Mucosa of rectum (tissue), 2 donors: Measurements from ENCODE around the gene SFXN5.

Experiments
- H3K27ac ChIP-seq, 2 donors: one replicate each; pipeline ENCODE4 v1.7.0; 2013; ENCODE audit warnings: inconsistent platforms in 2 of 2, low read depth in 2 of 2, low read length in 2 of 2
- H3K27me3 ChIP-seq, 2 donors: one replicate each; pipeline ENCODE4 v1.7.0; 2013; ENCODE audit warnings: low read length in 2 of 2; ENCODE audit not compliant: control insufficient read depth in 2 of 2, insufficient read depth in 2 of 2
- H3K36me3 ChIP-seq, 2 donors: one replicate each; pipeline ENCODE4 v1.7.0; 2013; ENCODE audit warnings: low read length in 2 of 2; ENCODE audit not compliant: control insufficient read depth in 2 of 2, insufficient read depth in 2 of 2
- H3K4me1 ChIP-seq, 2 donors: one replicate each; pipeline ENCODE4 v1.7.0; 2013; ENCODE audit warnings: low read length in 2 of 2, mild to moderate bottlenecking in 1 of 2; ENCODE audit not compliant: control insufficient read depth in 2 of 2, insufficient read depth in 2 of 2
- H3K4me3 ChIP-seq, 2 donors: one replicate each; pipeline ENCODE4 v1.7.0; 2013; ENCODE audit warnings: low read length in 2 of 2
- H3K9ac ChIP-seq, 2 donors: one replicate each; pipeline ENCODE4 v1.7.0; 2013; ENCODE audit warnings: low read length in 2 of 2, low read depth in 1 of 2, mild to moderate bottlenecking in 1 of 2
- H3K9me3 ChIP-seq, 2 donors: one replicate each; pipeline ENCODE4 v1.7.0; 2013; ENCODE audit warnings: low read length in 2 of 2; ENCODE audit not compliant: control insufficient read depth in 2 of 2
- donor health status: healthy.
- donor health status: Normal muscosa, but diverticular disease.

The SFXN5 gene

DNA sequence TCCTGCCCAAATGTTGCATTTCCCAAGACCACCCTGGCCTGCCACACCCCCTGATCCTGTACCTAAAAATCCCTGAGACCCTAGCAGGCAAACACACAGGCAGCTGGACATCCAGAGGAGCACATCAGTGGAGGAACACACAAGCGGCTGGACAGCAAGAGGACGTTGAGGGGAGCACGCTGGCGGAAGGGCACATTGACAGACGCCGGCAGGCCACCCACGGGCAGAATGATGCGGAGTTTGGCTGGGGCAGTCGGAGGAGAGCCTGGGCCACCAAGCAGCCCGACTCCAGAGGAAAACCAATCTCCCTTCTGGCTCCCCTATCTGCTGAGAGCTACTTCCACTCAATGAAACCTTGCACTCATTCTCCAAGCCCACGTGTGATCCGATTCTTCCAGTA is 106.5 kb downstream of the SFXN5 start:
- no peak overlapping the region for H3K4me3 ChIP-seq
- no peaks in the 10 kb centered on the region for H3K27me3 ChIP-seq
- no peak overlapping the region for H3K9ac ChIP-seq
- no peak overlapping the region for H3K27ac ChIP-seq
- no peaks in the 10 kb centered on the region for H3K9me3 ChIP-seq
- H3K4me1 ChIP-seq = no peaks in the 10 kb centered on the region
- H3K36me3 ChIP-seq = no peaks in the 10 kb centered on the region

DNA sequence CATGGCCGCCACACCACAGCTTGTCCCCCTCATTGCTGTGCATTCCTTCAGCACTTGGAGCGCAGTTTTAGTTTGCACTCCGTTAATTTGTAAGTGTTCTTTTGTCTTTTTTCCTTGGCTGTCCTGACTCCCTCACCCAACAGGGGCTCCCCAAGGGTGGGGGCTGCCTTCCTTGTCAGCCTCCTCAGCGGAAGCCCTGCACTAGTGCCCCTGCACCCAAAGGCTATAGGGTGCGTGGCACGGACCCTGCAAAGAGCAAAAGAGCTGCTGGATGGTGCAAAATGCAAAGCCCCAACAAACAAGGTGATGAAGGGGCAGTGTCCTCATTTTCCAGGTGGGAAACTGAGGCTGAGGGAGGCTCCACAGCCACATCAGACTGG is 107.4 kb downstream of the SFXN5 start:
- Histone ChIP-seq H3K27ac (no peak overlapping the region), H3K4me1 (no peaks in the 10 kb centered on the region), H3K36me3 (no peaks in the 10 kb centered on the region), H3K4me3 (no peak overlapping the region), H3K9me3 (no peaks in the 10 kb centered on the region), H3K9ac (no peak overlapping the region), H3K27me3 (no peaks in the 10 kb centered on the region)

DNA sequence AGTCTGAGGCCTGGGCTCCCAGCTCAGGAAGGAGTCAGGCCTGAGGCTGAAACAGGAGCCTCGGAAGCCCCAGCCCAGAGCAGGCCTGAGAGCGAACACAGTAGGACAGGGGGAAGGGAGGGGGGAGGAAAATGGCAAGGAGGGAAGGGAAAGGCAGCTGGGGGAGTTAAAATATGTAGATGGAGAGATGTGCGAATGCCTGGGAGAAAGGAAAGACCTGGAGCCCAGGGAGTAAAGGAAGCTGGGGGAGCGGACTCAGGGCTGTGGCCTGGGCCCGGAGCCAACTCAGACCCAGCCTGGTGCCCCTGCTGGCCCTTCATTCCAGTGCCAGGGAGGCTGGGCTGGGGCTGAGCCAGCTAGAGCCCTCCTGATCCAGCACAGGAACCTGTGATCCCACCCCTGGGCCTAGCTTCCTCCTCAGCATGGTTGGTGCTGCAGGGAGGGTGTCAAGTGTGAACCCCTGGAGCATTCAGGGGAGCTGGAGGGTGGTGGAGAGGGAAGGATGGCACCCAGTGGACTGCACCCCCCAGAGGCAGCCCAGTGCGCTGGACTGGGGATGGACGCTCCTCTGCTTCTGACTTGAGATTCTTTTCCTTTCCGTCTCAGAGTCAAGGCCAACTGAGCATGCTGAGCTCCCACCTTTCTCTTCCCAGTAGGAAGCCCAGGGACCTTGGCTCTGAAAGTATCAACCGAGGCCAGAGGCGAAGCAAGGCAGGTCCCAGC is 107.9 kb downstream of the SFXN5 start:
- Histone ChIP-seq H3K27ac (no peak overlapping the region), H3K9ac (no peak overlapping the region), H3K4me3 (no peak overlapping the region), H3K27me3 (no peaks in the 10 kb centered on the region), H3K9me3 (no peaks in the 10 kb centered on the region), H3K36me3 (no peaks in the 10 kb centered on the region), H3K4me1 (no peaks in the 10 kb centered on the region)

DNA sequence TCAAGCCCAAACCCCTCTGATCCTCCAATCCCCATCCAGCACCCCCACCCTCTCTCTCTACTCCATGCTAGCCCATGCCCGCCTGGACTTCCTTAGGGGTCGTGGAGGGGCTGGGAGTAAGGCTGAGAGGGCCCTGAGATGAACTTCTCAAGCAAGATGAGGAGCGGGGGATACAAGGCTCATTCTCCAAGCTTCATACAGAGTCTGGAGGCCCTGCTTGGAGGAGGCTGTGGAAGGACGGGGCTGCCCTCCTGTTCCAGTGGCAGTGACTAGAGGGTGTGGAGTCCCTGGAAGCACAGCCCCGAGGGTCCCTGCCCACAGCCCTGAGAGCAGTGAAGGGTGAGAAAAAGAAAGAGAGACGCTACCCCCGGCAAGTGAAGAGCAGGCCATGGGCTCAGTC is 108.6 kb downstream of the SFXN5 start:
- H3K27ac ChIP-seq = no peak overlapping the region
- H3K4me3 ChIP-seq = no peak overlapping the region
- H3K27me3 ChIP-seq = no peaks in the 10 kb centered on the region
- no peaks in the 10 kb centered on the region for H3K4me1 ChIP-seq
- no peak overlapping the region for H3K9ac ChIP-seq
- no peaks in the 10 kb centered on the region for H3K9me3 ChIP-seq
- no peaks in the 10 kb centered on the region for H3K36me3 ChIP-seq

DNA sequence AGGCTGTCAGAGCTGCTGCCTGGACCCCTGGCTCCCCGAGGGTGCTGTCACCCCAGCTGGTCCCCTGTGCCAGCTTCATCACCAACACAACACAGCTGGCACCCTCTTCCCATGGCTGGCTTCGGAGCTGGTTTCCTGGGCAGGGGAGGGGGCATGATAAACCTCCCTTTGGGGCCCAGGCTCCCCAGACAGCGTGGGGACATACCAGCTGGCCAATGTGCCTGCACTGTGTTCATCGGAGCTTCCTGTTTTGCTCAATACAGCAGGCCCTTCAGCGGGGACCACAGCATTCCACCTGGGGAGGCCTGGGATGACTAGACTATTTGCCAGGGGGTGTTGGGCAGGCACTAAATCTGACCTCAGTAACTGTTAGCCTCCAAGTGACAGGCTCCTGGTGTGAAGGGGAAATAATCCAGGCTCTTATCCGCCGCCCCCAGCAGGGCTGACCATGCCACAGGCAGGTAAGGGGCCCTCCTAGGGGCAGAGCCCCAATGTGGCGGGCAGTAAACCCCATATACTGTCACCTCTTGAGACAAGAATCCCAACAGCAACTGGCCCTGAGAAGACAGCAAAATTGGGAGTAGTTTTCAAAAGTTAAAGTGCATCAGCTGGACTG is 109.6 kb downstream of the SFXN5 start:
- H3K27me3 ChIP-seq = no peaks in the 10 kb centered on the region
- no peaks in the 10 kb centered on the region for H3K36me3 ChIP-seq
- no peaks in the 10 kb centered on the region for H3K4me1 ChIP-seq
- no peak overlapping the region for H3K4me3 ChIP-seq
- H3K9ac ChIP-seq = no peak overlapping the region
- H3K9me3 ChIP-seq = no peaks in the 10 kb centered on the region
- no peak overlapping the region for H3K27ac ChIP-seq

DNA sequence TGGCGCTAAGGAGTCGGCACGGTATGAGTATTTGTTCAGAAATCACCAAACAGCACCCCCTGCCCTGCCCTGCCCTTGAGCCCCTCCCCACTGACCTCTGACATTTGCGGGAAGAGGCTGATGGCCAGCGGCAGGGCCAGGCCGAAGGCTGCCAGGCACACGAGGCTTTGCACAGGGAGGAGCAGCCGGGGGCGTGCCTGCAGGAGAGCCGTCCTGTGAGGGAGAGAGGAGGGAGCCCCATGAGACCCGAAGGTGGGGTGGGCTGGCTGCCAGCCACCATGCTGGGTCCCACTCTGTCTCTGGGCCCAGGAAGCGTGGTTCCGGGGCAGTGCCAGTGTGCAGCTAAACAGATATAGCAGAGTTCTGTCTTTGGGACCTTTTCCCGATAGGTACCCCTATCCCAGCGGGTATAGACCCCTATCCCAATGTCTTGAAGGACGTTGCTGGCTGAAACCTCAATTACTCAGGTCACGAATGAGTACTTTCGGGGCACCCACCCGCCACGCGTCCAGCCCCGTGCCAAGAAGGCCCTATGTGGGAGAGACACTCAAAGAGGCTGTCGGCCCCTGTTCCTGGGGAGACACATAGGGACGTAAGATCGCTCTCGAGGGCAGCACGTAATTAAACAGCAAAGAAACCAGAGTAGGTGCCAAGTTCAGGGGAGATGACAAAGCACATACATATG is 110.3 kb downstream of the SFXN5 start:
- Histone ChIP-seq H3K36me3 (no peaks in the 10 kb centered on the region), H3K9me3 (no peaks in the 10 kb centered on the region), H3K27me3 (no peaks in the 10 kb centered on the region), H3K4me3 (no peak overlapping the region), H3K9ac (no peak overlapping the region), H3K27ac (no peak overlapping the region), H3K4me1 (no peaks in the 10 kb centered on the region)

DNA sequence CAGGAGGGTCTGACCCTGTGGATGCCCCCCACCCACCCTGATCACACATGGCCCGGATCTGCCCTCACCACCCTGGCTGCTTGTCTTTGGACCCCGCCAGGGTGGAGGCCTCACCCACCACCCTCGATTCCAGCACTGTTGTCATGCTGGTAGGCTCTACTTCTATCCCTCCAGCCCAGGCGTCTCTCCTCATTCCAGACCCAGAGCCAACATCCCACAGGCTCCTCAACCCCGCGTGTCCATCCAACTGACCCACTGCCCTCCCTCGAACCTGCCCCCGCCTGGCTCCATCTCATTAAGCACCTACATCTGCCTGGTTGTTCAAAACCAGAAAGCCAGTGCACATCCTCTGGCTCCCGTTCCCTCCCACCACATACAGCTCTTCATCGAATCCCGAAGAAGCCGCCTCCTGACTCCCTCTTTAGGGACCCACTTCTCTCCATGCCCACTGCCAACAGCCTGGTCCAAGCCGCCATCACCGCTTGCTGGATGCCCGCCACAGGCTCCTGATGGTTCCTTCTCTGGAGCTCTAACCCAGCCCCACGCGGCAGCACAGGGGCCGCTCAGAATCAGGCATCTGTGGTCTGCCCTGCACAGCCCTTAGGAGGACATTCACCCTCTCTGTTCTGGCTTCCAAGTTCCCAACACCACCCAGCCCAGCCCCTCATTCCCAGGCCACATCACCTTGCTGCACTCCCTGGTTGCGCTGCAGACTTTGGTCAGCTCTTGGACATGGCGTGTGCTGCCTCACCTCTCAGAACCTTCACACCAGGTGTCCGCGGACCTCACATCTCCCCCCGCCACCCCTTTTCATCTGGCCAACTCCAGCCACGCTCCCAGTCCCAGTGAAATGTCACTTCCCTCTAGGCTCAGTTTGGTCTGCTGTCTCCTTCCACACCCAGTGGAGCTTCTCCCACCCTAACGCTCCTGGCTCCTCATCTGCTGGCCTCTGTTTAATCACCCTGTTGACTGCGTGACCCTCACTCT is 111.2 kb downstream of the SFXN5 start:
- H3K27me3 ChIP-seq = no peaks in the 10 kb centered on the region
- no peaks in the 10 kb centered on the region for H3K4me1 ChIP-seq
- no peak overlapping the region for H3K4me3 ChIP-seq
- no peaks in the 10 kb centered on the region for H3K9me3 ChIP-seq
- H3K36me3 ChIP-seq = no peaks in the 10 kb centered on the region
- H3K9ac ChIP-seq = no peak overlapping the region
- no peak overlapping the region for H3K27ac ChIP-seq

DNA sequence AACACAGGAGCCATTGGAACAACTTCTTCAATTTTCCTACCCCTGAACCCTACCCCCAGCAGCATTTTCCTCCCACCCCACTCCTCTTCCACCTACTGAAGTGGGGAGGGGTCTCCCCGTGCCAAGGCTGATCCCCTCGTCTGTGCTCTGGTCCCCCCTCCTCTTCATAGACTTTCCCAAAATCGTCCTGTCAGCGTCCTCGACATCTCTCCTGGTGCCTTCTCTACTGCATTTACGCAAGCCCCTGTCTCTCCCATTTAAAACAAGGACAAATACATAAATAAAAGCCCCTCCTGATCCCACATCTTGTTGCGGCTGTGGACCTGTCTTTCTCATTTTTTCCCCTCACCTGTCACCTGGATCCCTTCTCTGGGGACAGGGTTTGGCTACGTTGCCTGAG is 112.0 kb downstream of the SFXN5 start:
- H3K27ac ChIP-seq = no peak overlapping the region
- no peaks in the 10 kb centered on the region for H3K27me3 ChIP-seq
- H3K4me1 ChIP-seq = no peaks in the 10 kb centered on the region
- H3K9ac ChIP-seq = no peak overlapping the region
- H3K36me3 ChIP-seq = no peaks in the 10 kb centered on the region
- H3K4me3 ChIP-seq = no peak overlapping the region
- no peaks in the 10 kb centered on the region for H3K9me3 ChIP-seq

DNA sequence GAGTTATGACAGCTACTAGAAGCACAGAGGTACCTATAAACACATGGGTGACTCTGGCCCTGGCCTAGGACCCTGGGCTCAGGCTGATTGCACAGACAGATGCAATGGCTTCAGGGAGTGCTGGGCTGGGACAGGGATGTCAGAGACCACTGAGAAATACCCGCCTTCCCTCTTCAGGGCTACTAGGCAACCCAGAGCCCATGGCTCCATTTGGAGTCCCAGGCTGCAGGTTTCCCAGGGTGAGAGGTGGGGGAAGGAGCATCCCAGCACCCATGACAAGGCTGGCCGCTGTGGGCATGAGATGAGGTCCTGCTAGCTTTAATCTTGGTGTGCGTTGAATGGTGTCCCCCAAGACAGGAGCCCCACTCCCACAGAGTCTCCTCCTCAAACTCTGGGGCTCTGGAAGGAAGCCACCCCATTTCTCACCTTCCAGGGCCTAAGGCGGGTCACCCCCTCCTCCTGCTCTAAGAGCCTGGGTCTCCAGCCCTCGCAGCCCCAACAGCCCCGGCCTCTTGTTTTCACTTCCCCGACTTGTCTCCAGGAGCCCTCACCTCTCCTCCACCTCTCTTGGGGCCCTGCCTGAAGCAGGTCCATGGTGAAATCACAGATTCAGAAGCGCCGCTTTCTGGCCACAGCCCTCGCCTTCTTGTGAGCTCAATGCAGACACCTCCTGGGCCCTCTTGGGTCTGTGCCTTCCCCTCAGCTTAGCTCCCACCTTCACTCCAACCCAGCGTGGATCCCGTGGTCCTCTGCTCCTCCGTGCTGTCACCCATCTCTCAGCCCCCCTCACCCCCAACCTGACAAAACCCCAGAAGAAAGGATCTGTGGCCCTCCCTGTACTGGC is 112.7 kb downstream of the SFXN5 start:
- no peak overlapping the region for H3K27ac ChIP-seq
- no peak overlapping the region for H3K9ac ChIP-seq
- no peaks in the 10 kb centered on the region for H3K9me3 ChIP-seq
- no peak overlapping the region for H3K4me3 ChIP-seq
- no peaks in the 10 kb centered on the region for H3K27me3 ChIP-seq
- no peaks in the 10 kb centered on the region for H3K4me1 ChIP-seq
- H3K36me3 ChIP-seq = no peaks in the 10 kb centered on the region
